OCI-LY7 (cell line): Measurements from ENCODE around the gene ZNF778. TPM values are rescaled to one million over a fixed set of nuclear protein-coding genes. Genes with fewer than 3 reads are reported as not detected.

Experiments used
- BruUV-seq: library from RNA; stranded (reverse); fragments of 400-500 nt; replicated peaks from 2 replicates; lab custom pipeline; 2021; lab: Mats Ljungman, UMichigan
- CTCF ChIA-PET: fragments of 300-600 bp; sonication (Branson Sonifier 250); formaldehyde crosslinking; loops from one replicate; lab custom pipeline; 2022; ENCODE audit warnings: antibody characterized with exemption; ENCODE audit not compliant: unreplicated experiment; lab: Charles Lee
- POLR2A ChIA-PET: fragments of 300-600 bp; sonication (Branson Sonifier 250); formaldehyde crosslinking; loops from one replicate; lab custom pipeline; 2022; ENCODE audit warnings: antibody characterized with exemption; lab: Charles Lee
- DNase-seq: peaks from one replicate; pipeline ENCODE4 v3.0.0-alpha.2; 2015; ENCODE audit warnings: low spot score
- H2AFZ ChIP-seq: fragments of 200-600 bp; sonication (generic), shearing (Covaris generic); 2 replicates; pipeline ENCODE4 v1.6.1; 2014; ENCODE audit warnings: mild to moderate bottlenecking, antibody characterized with exemption, low read length, moderate library complexity
- H3K27ac ChIP-seq: fragments of 200-600 bp; sonication (generic); 2 replicates; pipeline ENCODE4 v1.5.1; 2014; ENCODE audit warnings: mixed run types, low read depth, mild to moderate bottlenecking, moderate library complexity, low read length, inconsistent platforms; ENCODE audit not compliant: poor library complexity, severe bottlenecking
- H3K36me3 ChIP-seq: fragments of 200-600 bp; sonication (generic); 2 replicates; pipeline ENCODE4 v1.6.1; 2014; ENCODE audit warnings: mild to moderate bottlenecking, antibody characterized with exemption, low read length, moderate library complexity, mixed read lengths; ENCODE audit not compliant: insufficient read depth
- H3K4me1 ChIP-seq: fragments of 200-600 bp; sonication (generic); 2 replicates; pipeline ENCODE4 v1.5.1; 2014; ENCODE audit warnings: mild to moderate bottlenecking, low read length; ENCODE audit not compliant: insufficient read depth, poor library complexity, severe bottlenecking
- H3K4me2 ChIP-seq: fragments of 200-600 bp; sonication (generic); 2 replicates; pipeline ENCODE4 v1.6.1; 2014; ENCODE audit warnings: mild to moderate bottlenecking, low read length
- H3K4me3 ChIP-seq: fragments of 200-600 bp; sonication (generic); 2 replicates; pipeline ENCODE4 v1.5.1; 2014; ENCODE audit warnings: mild to moderate bottlenecking, low read depth, low read length; ENCODE audit not compliant: poor library complexity, severe bottlenecking
- H3K79me2 ChIP-seq: fragments of 200-600 bp; sonication (generic); 2 replicates; pipeline ENCODE4 v1.6.1; 2016; ENCODE audit warnings: low read depth, mild to moderate bottlenecking, low read length, moderate library complexity, mixed read lengths; ENCODE audit not compliant: insufficient read depth
- H3K9me2 ChIP-seq: fragments of 200-600 bp; sonication (generic); 2 replicates; pipeline ENCODE4 v1.6.1; 2016; ENCODE audit warnings: mild to moderate bottlenecking, low read length, mixed read lengths; ENCODE audit not compliant: insufficient read depth
- H3K9me3 ChIP-seq: fragments of 200-600 bp; sonication (generic); 2 replicates; pipeline ENCODE4 v1.6.1; 2014; ENCODE audit warnings: mild to moderate bottlenecking, mixed run types, low read length, mixed read lengths
- H4K20me1 ChIP-seq: fragments of 200-600 bp; sonication (generic); 2 replicates; pipeline ENCODE4 v1.6.1; 2014; ENCODE audit warnings: mild to moderate bottlenecking, antibody characterized with exemption, low read length, moderate library complexity, mixed read lengths; ENCODE audit not compliant: insufficient read depth
- CTCF ChIP-seq: fragments of 200-600 bp; sonication (generic); conservative IDR thresholded peaks from 2 replicates; pipeline ENCODE4 v1.5.1; 2014; ENCODE audit warnings: mild to moderate bottlenecking, antibody characterized with exemption, low read length, moderate library complexity, mixed read lengths
- EZH2phosphoT487 ChIP-seq: fragments of 200-600 bp; sonication (generic); IDR thresholded peaks from 2 replicates; pipeline ENCODE4 v1.6.1; 2018; ENCODE audit warnings: low read depth, borderline replicate concordance, mild to moderate bottlenecking, mixed run types, antibody characterized with exemption, low read length, moderate library complexity, mixed read lengths
- intact Hi-C: fragments of 100-400 bp; cut with micrococcal nuclease; formaldehyde crosslinking; loops from one replicate; pipeline ENCODE4 v1.10.0; 2022; ENCODE audit not compliant: unreplicated experiment
- total RNA-seq, 2 experiments: library from RNA; depleted of rRNA in 1 of 2; stranded (reverse); fragments of >200 nt in 1 of 2; shearing (Covaris generic) in 1 of 2; gene quantifications; 2 replicates each; pipeline ENCODE4 v1.2.3, GENCODE V29; 2014 to 2022

The ZNF778 gene
- total RNA-seq, 2 experiments from 2014 or later: 9.4 to 9.9 TPM

DNA sequence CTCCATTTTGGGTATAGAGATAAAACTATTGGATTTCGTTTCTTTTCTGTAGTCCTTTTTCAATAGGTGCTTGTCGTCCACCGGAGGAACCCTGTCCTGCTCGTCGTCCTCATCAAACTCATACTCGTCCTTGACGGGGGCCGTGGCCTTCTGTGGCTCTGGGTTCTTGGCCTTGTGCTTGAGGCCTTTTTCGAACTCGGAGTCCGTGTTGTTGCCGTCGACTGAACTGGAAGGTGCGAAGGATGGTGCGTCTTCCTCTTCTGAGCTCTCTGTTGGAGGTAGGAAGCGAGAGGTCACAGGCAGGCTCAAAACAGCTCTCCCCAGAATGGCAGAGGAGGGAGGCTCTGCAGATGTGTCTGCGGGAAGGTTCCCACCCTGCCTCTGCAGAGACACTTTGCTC, 67.9 kb downstream of the ZNF778 start:
- no peak overlapping the region for H3K4me3 ChIP-seq
- no peaks in the 10 kb centered on the region for H4K20me1 ChIP-seq
- no peak overlapping the region for H3K27ac ChIP-seq
- DNase-seq: no peak
- no peaks in the 10 kb centered on the region for H3K79me2 ChIP-seq
- ChIA-PET CTCF (interaction anchor here (0.5 kb wide), 1 partner anchor 341 kb away, joined by 3 read pairs; no protein-coding TSS in a partner anchor), POLR2A (no interaction called here)
- no TSS peak for BruUV-seq
- no peaks in the 10 kb centered on the region for H3K9me3 ChIP-seq
- TF ChIP-seq EZH2phosphoT487: no peak
- no peak for TF ChIP-seq CTCF
- peaks cover 93% of the 10 kb centered on the region for H3K36me3 ChIP-seq
- intact Hi-C loops: no loop called here
- H3K4me2 ChIP-seq: no peak overlapping the region
- H3K4me1 ChIP-seq: no peaks in the 10 kb centered on the region
- no peak overlapping the region for H2AFZ ChIP-seq
- H3K9me2 ChIP-seq: no peaks in the 10 kb centered on the region

GRCh38 chr16:89286096-89286495, 68.6 kb downstream of the ZNF778 start:
- Histone ChIP-seq H3K36me3 (peaks cover 92% of the 10 kb centered on the region), H3K9me3 (no peaks in the 10 kb centered on the region), H3K4me1 (no peaks in the 10 kb centered on the region), H3K27ac (no peak overlapping the region), H2AFZ (no peak overlapping the region), H3K4me2 (no peak overlapping the region), H4K20me1 (no peaks in the 10 kb centered on the region), H3K9me2 (no peaks in the 10 kb centered on the region), H3K4me3 (no peak overlapping the region), H3K79me2 (no peaks in the 10 kb centered on the region)
- TF ChIP-seq CTCF (no peak), EZH2phosphoT487 (no peak)
- CTCF ChIA-PET: no interaction called here
- no TSS peak for BruUV-seq
- intact Hi-C loops: no loop called here
- POLR2A ChIA-PET: interaction anchor here (0.6 kb wide), 1 partner anchor 283 kb away, joined by 3 read pairs; no protein-coding TSS in a partner anchor
- no peak for DNase-seq

Other genes with a start within 250 kb of the ZNF778 start
- gene CBFA2T3, start 240.5 kb upstream of the ZNF778 start, total RNA-seq (2014; rRNA removed; shearing (Covaris generic)): 1.1 and 2.2 TPM in 2 replicates
- gene CBFA2T3, start 240.5 kb upstream of the ZNF778 start, total RNA-seq (2022): 30.8 and 48.0 TPM in 2 replicates
- gene ACSF3, start 123.9 kb upstream of the ZNF778 start, total RNA-seq (2014; rRNA removed; shearing (Covaris generic)): 97.9 and 112 TPM in 2 replicates
- gene ACSF3, start 123.9 kb upstream of the ZNF778 start, total RNA-seq (2022): 143 and 149 TPM in 2 replicates
- gene CDH15, start 46.0 kb upstream of the ZNF778 start, total RNA-seq (2014; rRNA removed; shearing (Covaris generic)): not detected in 2 replicates
- not detected in 2 replicates for gene CDH15, start 46.0 kb upstream of the ZNF778 start, total RNA-seq (2022)
- not detected in 2 replicates for gene SLC22A31, start 17.2 kb upstream of the ZNF778 start, total RNA-seq (2014; rRNA removed; shearing (Covaris generic))
- gene SLC22A31, start 17.2 kb upstream of the ZNF778 start, total RNA-seq (2022): not detected in 2 replicates